ENCODE measurements around the gene SLC7A8. TPM values are rescaled to one million over a fixed set of nuclear protein-coding genes. Genes with fewer than 3 reads are reported as not detected.
A peak's percentile ranks its signal among the peaks of the same experiment; 100 is the strongest.

Gene SLC7A8
- total RNA-seq, 2 donors from 2014 or later = 11.9 to 23.7 TPM

DNA sequence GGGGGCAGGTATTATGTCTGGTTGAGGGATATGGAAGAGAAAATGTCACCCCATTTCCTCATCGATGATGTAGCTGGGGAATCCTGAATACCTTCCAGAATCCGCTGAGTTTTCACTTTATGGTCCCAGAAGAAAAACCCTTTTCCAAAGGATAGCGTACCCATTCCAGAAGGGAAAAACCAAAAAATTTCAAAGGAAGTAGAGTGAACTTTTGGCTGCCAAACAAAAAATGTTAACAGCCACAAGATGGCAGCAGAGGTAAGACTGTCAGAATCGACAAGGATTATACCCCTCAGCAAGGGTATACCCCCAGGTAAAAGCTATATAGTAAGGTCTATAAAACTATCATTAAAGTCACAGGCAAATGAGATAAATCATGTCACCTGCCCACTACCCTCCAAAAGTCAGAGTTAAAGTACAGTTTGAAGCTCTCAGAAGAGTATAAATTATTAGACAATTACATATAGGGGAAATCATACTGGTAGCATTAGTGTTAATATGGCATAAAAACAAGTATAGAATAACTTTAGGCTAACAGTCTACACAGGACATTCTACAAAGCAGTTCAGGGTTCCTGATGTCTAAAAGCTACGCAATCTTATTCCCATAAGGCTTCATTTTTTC lies 106.6 kb downstream of the SLC7A8 start:
- peak overlapping the region in 1 of 2 donors; percentile 17 for H3K27ac ChIP-seq
- peaks cover 94% of the 10 kb centered on the region for H3K36me3 ChIP-seq
- H3K4me3 ChIP-seq = no peak overlapping the region
- H3K27me3 ChIP-seq = no peaks in the 10 kb centered on the region
- H3K9me3 ChIP-seq = no peaks in the 10 kb centered on the region
- TF ChIP-seq, protein P1, sequence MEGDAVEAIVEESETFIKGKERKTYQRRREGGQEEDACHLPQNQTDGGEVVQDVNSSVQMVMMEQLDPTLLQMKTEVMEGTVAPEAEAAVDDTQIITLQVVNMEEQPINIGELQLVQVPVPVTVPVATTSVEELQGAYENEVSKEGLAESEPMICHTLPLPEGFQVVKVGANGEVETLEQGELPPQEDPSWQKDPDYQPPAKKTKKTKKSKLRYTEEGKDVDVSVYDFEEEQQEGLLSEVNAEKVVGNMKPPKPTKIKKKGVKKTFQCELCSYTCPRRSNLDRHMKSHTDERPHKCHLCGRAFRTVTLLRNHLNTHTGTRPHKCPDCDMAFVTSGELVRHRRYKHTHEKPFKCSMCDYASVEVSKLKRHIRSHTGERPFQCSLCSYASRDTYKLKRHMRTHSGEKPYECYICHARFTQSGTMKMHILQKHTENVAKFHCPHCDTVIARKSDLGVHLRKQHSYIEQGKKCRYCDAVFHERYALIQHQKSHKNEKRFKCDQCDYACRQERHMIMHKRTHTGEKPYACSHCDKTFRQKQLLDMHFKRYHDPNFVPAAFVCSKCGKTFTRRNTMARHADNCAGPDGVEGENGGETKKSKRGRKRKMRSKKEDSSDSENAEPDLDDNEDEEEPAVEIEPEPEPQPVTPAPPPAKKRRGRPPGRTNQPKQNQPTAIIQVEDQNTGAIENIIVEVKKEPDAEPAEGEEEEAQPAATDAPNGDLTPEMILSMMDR (IDR thresholded peaks at IDR 0.05) = peak; percentile 40 to 69
- DNase-seq (ENCODE audit: low spot score) = no peak
- peaks cover 0 to 44% of the 10 kb centered on the region in 2 donors for H3K4me1 ChIP-seq

Other genes starting within 250 kb of the SLC7A8 start
- gene HAUS4, start 226.6 kb downstream of the SLC7A8 start, total RNA-seq = 10 to 100 TPM; 25.8 to 28.7 TPM
- 10 to 100 TPM in 1 of 2 donors, 1 to 10 TPM in 1; 5.8 to 24.6 TPM for gene AJUBA, start 201.1 kb downstream of the SLC7A8 start, total RNA-seq
- 1 to 10 TPM; 5.0 to 6.8 TPM for gene C14orf93, start 173.5 kb downstream of the SLC7A8 start, total RNA-seq
- 100 to 1,000 TPM; 105 to 122 TPM for gene PSMB5, start 148.8 kb downstream of the SLC7A8 start, total RNA-seq
- gene PSMB11, start 141.4 kb downstream of the SLC7A8 start, total RNA-seq = not detected
- 1 to 10 TPM; 1.3 to 1.4 TPM for gene CDH24, start 126.1 kb downstream of the SLC7A8 start, total RNA-seq
- gene ACIN1, start 88.5 kb downstream of the SLC7A8 start, total RNA-seq = 10 to 100 TPM; 53.9 to 55.3 TPM
- gene C14orf119, start 88.2 kb downstream of the SLC7A8 start, total RNA-seq = 10 to 100 TPM; 13.5 to 23.7 TPM
- not detected for gene CIROP, start 78.7 kb downstream of the SLC7A8 start, total RNA-seq
- gene CEBPE, start 64.4 kb downstream of the SLC7A8 start, total RNA-seq = not detected
- not detected for gene RNF212B, start 54.3 kb upstream of the SLC7A8 start, total RNA-seq
- gene HOMEZ, start 102.5 kb upstream of the SLC7A8 start, total RNA-seq = 10 to 100 TPM in 1 of 2 donors, 1 to 10 TPM in 1; 8.5 to 10.1 TPM
- gene PPP1R3E, start 119.2 kb upstream of the SLC7A8 start, total RNA-seq = 1 to 10 TPM; 2.7 to 3.9 TPM
- gene BCL2L2, start 123.2 kb upstream of the SLC7A8 start, total RNA-seq = 10 to 100 TPM; 26.8 to 36.3 TPM
- gene PABPN1, start 137.8 kb upstream of the SLC7A8 start, total RNA-seq = 10 to 100 TPM; 26.0 to 36.1 TPM
- 10 to 100 TPM; 29.4 to 47.0 TPM for gene SLC22A17, start 169.2 kb upstream of the SLC7A8 start, total RNA-seq
- gene EFS, start 181.5 kb upstream of the SLC7A8 start, total RNA-seq = 1 to 10 TPM; 4.1 to 6.3 TPM
- gene IL25, start 189.1 kb upstream of the SLC7A8 start, total RNA-seq = not detected
- gene CMTM5, start 193.4 kb upstream of the SLC7A8 start, total RNA-seq = not detected
- over 10,000 TPM in 1 of 2 donors, 1,000 to 10,000 TPM in 1; 8,253 to 13,240 TPM for gene MYH6, start 224.6 kb upstream of the SLC7A8 start, total RNA-seq

Measured in right atrium auricular region (tissue), 2 donors.